SK-N-SH (cell line): ENCODE results near the gene MRPL18.

Experiments used
- CTCF ChIP-seq: fragments of 200-600 bp; sonication (generic); IDR thresholded peaks from 2 replicates; pipeline ENCODE4 v1.6.1; 2017; ENCODE audit warnings: antibody characterized with exemption, mild to moderate bottlenecking, moderate library complexity
- MAX ChIP-seq: IDR thresholded peaks from 2 replicates; pipeline ENCODE4 v1.4.0; 2012; ENCODE audit warnings: low read depth
- MEF2A ChIP-seq: IDR thresholded peaks from 2 replicates; pipeline ENCODE4 v1.4.0; 2012; ENCODE audit warnings: low read depth, borderline replicate concordance

- TF ChIP-seq MAX: no peak
- TF ChIP-seq CTCF: no peak
- TF ChIP-seq MEF2A: no peak
These were observed 7.3 kb downstream of the MRPL18 start for GRCh38 chr6:159797554-159797953.
